Jurkat, Clone E6-1 (cell line): ENCODE measurements around the gene MAST4.

Experiments
- DNase-seq: peaks from one replicate; pipeline ENCODE4 v3.0.0-alpha.2; 2011; ENCODE audit warnings: low read depth, low spot score
- H3K4me3 ChIP-seq: 2 replicates; pipeline ENCODE4 v1.5.1; 2011; ENCODE audit warnings: mild to moderate bottlenecking, low read length, control low read depth, moderate library complexity

MAST4 gene

DNA sequence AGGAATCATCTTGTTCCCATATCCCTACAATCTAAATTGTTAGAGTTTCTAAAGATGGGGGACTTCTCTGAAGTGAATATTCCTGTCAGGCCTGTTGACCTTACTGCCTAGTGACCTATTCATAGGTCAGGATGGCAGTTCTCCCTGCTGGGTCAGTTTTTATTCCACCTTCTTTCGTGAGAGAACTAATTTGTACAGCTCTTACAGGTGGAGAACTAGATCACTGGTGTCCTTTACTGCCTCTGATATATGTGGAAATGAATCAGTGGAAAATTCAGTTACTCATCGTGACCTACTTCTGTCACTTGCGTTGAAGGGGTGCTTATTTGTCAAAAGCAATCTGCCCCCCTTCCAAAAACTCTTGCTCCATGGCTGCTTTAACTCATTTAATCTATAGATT is 435.5 kb downstream of the MAST4 start:
- H3K4me3 ChIP-seq, result no peak overlapping the region
- no peak for DNase-seq

DNA sequence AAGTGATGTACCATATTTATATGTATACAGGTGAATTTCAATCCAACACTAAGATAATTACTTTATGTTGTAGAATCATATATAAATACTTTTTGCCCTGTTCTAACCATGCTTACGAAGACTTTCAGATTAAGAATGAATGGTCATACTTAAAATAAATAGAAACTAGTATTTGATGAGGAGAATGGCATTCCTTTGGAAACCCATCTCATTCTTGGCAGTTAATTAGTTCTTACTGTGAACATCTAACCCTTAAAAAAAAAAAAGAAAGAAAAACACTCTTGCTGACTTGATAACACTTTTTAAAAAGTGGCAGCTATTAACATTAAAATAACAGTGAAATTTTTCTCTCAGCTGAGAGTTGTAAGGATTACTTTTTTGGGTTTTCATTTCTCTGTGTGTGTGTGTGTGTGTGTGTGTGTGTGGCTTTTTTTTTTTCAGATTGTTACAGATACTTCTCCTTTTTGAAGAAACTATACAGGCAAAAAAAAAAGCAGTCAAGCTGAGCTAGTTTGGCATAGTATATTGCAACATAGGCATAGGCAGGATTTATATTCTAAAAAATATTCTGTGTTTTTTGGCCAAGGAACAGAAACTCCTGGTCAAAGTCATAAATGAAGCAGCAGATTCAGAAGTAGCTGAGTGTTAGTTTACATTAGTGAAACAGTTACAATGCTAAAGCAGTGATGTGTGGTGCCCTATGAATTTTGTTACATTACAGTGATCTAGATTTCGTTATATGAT is 436.9 kb downstream of the MAST4 start:
- no peak for DNase-seq
- no peak overlapping the region for H3K4me3 ChIP-seq

DNA sequence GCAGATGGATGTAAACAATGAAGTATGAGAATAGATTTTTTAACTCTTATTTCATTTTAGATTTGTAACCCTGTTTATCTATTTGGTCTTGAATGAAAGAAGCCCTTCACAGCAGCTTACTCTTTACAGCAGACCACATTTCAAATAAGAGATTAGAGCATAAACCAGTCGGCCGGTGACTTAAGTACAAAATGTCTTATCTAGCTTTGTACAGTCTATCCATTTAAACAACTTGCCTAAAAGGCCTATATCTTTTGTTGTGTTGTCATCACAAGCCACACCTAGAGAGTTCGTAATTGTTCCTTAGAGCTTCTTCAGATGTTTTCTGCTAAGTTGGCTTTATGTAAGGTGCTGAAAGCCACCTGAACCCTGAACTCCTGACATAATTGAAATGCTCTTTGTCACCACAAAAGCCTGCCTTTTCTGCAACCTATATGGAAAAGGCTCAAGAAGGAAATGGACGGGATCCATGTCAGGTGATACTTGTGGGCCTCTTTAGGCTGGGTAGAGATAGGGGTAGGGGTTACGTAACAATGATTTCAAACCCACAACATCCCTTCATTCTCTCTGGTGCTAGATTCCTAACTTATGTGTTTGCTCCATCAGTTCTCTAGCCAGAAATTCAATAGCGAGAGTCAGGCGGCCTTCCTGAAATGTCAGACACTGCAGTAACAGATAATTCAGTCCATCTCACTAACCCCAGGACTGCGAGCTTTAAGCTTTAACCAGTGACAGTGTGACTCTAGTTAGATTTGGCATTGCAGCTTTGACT is 437.9 kb downstream of the MAST4 start:
- no peak overlapping the region for H3K4me3 ChIP-seq
- no peak for DNase-seq

DNA sequence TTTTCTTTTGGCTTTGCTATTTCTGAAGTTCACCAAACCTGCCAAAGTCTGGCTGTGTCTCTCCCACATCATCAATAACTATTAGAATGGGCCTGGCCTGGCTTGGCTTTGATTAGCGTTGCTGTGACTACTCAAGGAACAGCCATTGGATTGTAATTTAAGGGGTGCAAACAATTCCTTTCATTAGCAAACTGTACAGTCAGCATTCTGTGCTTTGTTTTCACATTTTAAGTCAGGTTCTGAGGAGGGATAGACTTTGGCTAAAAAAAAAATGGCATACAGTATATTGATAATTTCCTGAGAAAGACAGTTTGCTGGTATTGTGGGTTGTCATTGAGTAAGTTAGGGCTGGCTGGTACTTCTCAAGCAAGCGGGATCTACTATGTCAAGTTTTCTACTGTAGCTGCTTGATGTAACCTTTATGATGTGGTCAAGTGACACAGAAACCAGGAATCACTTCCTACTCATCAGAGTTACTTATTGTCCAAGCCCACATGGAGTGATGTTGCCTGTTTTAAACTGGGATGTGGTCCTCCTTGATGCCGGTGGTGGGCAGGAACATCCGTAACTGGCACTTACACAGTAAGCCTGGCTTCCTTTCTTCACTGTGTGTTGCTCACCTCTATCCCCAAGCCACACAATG is 439.0 kb downstream of the MAST4 start:
- DNase-seq, result no peak
- no peak overlapping the region for H3K4me3 ChIP-seq

DNA sequence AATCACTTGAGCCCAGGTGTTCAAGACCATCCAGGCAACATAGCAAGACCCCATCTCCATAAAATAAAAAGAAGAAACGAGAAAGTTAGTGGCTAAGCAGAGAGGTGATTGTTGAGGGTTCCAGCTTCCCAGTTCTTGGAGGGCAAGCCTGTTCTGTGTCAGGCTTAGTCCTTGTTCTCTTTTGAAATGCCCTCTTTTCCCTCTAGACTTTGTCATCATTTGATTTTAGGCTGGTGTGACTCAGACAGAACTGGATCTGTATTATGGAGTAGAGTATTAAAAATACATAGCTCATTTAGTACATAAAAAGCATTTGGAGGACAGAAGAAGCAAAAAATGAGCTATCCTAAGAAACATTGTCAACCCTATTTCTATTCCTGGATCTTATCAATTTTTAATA is 441.0 kb downstream of the MAST4 start:
- H3K4me3 ChIP-seq, result no peak overlapping the region
- DNase-seq, result no peak

DNA sequence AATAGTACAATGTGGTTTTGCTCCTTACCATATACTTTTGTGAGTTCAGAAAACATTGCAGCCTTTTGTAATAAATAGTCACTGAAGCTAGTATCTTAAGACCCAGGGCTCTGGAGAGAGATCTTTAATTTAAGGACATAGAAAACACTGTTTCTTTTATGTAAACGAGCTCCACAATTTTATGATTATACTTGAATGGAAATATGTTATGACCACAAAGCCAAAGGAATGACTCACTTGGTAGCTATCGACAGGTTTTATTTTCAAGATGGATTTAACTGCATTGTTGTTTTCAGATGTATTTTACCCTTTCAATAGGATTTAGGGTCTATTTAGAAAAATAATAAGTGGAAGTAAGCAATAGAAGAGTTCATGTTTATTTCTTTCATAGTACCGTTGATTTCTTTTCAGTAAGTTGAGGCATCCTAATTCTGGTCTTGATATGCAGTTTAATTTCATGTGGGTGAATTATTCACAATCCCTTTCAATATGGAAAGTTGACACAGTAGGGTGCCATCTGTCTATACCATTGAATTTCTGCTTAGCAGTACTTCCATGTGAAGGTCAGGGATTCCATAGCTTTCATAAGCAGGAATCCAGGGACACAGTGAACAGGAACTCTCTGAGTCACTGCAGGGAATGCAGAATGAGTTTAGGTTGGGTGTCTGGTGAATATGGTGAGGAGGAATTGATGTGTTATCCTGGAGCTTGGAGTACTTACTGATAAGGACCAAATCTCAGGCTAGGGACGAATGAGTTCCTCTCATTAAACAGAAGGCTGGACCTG is 442.8 kb downstream of the MAST4 start:
- no peak overlapping the region for H3K4me3 ChIP-seq
- no peak for DNase-seq

DNA sequence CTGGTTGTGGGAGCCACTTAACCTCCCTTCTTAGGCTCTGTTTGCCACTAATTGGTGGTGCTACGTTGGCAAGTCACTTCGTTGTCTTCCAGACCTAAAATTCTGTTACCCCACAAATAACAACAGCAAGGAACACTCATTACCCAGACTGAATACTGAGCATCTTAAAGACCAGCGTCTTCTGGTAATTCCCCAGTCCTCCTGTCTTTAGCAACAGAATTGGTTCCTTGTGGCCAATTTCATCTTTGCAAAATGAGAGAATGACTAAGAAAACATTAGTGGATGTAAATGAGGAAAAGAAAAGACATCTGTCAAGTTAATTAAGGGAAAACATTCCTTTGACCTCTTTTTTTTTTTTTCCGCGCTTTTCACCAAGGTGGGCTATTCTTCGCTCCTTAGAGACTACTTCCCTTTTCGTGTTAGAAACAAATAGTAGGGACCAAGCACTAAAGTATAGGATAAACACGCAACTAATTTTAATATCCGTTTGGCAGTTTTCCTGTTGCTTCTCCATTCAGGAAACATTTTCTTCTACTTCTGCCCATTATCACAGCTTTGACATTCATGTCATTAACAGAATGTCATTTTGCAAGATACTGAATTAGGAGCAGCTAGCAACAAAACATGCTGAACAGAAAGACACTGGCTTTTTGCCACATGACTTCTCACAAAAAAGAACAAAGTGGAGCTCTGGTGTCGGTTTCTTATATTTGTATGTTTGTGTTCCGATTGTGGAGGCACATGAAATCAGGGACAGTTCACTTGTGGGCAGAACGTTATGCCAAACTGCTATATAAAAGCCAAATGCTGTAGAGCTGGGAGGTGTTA is 446.2 kb downstream of the MAST4 start:
- DNase-seq, result no peak
- no peak overlapping the region for H3K4me3 ChIP-seq

DNA sequence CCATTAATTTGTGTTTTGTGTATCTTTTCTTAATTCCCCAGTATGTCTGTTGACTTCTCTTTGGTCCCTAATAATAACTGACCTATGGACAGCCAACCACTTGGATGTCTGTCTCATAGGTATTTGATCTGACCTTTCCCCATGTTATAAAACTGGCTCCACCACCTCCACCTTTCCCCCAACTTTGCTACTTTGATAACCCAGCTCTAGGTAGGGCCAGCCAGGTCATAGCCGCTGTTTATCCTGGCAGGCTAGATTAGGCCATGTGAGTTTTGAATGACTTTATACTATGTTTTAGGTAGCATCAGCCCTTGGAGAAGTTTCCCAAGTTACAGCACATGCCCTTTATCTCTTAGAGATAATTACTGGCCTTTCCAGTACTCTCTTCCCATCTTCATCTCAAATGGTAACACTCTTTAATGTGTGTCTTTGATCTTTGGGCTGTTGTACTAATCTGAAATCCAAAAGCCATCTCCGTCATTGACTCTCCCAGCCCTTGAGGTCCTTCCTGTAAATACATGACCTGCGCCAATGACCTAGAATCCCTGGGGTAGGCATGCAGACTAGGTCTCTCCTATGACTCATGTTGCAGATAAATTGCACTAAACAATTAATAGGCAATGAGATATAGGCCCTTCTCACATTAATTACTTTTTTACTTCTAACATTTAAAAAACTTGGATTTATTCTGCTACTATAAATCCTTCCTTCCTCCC is 447.8 kb downstream of the MAST4 start:
- no peak overlapping the region for H3K4me3 ChIP-seq
- DNase-seq, result no peak

DNA sequence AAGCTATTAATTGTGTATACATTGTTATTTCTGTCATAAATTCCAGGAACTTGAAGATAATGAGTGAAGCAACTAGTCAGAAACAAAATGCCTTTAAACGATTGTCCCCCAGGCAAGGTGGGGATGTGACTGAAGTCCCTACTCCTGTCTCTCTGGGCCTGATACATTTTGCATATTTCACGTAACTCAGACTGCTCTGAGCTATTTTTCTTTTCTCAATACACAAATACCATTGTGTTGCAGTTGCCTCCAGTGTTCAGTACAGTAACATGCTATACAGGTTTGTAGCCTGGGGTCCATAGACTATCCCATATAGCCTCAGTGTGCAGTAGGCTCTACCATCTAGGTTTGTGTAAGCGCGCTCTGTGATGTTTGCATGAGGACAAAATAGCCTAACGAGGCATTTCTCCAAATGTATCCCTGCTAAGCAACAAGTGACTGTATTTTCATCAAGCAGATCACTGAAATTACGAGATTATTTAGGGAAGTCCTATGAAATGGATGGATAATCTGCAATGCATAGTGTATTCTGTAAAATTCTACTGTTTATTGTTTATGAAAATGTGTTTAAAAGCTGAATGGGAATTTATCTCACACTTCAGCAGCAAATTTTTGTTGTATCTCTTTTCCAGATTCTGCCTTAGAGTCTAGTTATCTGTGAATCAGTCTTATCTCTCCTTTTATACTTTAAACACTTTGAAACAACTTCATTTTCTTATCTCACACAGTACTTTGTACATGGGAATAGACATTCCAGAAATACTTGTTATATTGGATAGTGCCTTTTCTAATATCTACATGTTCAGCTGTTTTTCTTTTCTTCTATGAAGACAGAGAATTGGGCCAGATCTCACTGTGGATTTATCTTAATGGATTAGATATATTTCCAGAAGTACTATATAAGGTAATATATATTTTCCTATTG is 449.9 kb downstream of the MAST4 start:
- no peak overlapping the region for H3K4me3 ChIP-seq
- no peak for DNase-seq

DNA sequence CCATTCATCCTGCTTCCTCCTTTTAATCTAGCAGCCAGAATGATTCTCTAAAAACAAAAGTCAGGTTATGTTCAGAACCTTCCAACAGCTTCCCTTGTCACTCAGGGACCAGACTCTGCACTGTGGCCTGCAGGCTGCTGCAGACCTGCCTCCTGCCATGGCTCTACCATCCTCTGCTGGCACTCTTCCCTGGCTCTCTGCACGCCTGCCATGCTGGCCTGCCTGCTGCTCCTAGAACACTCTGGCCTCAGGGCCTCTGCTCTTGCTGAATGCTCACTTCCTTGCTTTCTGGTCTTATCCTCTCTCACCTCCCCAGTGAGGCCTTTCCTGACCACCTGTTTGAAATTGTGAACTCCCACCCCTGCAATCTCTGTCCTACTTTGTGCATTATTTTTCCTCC is 451.0 kb downstream of the MAST4 start:
- DNase-seq, result no peak
- no peak overlapping the region for H3K4me3 ChIP-seq

DNA sequence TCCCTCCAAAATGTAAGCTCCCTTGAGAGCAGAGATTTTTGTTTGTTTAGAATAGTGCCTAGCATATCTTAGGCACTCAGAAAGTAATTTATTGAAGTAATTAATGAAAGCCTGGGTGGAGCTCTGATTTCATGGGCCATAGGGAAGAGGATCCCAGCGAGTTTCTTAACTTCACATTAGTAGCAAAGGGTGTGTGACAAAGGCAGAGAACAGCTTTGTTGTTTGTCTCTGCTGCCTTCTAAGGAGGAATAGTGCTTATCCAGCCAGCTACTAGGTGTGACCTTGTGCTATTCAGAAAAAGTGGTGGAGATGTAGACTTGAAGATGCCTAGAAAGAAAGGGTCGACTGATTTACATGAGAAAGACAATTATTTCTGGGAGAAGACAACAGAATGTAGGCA is 451.4 kb downstream of the MAST4 start:
- DNase-seq, result no peak
- no peak overlapping the region for H3K4me3 ChIP-seq

DNA sequence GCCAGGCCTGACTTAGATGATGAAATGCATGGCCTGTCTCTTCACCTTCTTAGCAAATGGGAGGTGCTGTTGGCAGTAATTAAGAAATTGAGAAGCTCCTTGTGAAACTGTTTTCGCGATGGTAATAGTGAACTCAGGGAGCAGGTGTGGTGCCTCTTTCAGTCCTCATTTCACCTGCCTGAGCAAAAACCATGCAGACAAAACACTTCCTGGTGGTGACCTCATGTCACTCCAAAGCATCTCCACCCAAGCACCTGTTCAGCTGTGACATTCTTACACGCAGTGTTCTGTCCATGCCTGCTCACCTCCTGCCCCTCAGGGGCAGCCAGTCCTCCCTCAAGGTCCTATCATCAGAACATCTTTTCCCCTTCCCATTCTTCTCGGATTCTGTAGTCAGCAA is 453.9 kb downstream of the MAST4 start:
- no peak for DNase-seq
- no peak overlapping the region for H3K4me3 ChIP-seq

DNA sequence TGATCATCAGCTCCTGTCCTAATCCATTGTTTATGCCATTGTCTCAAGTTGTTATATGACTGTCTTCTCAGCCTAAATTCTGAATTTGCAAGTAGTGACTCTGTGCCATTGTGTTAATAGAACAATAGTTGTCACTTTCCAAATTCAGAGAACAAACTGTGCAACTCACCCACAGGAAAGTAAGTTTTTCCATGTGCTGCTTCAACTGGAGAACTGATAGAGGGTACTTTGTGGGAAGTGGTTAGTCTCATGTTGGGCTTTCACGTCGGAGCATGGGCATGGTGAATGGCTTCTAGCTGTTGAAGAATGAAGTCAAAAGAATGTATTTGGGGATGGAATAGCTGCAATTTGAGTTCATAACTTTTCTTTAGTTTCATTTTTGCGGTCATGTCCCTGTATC is 454.4 kb downstream of the MAST4 start:
- no peak overlapping the region for H3K4me3 ChIP-seq
- no peak for DNase-seq

DNA sequence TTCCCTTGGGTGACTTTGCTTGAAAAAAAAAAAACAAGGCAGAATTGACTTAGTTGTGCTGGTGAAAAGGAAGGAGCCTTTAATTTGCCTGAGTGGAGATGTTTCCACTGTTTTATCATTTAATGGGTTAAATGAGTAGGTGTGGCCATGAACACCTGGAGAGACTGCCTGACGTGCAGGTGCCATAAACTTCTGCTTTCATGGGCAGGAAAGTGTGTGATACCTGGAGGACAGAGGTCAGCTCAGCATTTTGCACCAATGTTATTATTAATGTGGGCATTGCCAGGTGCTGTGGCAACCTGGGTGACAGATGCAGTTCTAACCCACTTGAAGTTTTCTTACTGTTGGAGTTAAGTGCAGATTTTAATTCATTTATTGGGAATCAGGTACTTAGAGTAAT is 455.0 kb downstream of the MAST4 start:
- DNase-seq, result no peak

DNA sequence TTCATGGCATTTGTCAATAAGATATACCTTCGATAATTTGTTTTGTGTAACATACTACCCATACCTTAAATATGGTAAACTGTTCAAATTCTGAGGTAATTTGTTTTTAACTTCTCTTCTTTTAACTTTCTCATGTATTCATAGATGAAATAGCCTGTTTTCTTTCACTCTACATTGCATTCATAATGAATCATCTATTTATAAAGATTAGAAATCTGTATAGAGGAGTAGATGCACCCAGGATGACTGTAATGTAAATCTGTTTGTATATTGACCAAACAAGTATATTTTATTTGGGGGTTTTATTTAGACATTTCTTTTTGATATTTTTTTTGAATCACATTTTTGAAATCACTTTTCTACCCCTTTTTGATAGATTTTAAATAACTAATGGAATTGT is 455.8 kb downstream of the MAST4 start:
- H3K4me3 ChIP-seq, result no peak overlapping the region
- no peak for DNase-seq

More for the DNA sequence above, 455.0 kb downstream of the MAST4 start:
- H3K4me3 ChIP-seq, result no peak overlapping the region

DNA sequence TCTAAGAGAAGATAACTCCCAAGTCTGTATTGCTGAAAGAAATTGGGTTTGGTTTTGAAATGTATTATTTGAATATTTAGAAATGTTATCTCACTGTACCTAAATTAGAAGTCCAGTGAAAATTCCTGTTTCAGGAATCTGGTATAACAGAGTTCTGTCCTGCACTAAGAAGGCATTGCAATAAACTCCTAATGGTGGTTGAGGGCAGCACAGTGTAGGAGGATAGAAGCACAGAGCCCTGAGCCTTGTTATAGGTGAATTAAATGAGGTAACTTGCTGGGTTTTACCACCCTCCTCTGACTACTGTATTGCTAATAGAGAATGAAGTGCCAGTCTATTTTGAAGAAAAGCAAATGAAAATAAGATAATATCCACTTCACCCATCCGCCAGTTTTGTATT is 457.0 kb downstream of the MAST4 start:
- no peak for DNase-seq
- no peak overlapping the region for H3K4me3 ChIP-seq
